K562 (cell line): ENCODE results near the gene UQCRC1. TPM values are rescaled to one million over a fixed set of nuclear protein-coding genes. Genes with fewer than 3 reads are reported as not detected.

Source experiments
- ATAC-seq: fragments of 200-7000 bp; cut with Tn5 transposase; 3 replicates; pipeline ENCODE4 v1.9.1; 2020; ENCODE audit warnings: moderate library complexity
- BruUV-seq: library from RNA; stranded (reverse); fragments of 400-500 nt; replicated peaks from 2 replicates; lab custom pipeline; 2021; lab: Mats Ljungman, UMichigan
- CTCF ChIA-PET: fragments of 300-600 bp; formaldehyde crosslinking; extraction: SDS; loops from one replicate; lab custom pipeline; 2021; ENCODE audit warnings: low intra/inter-chr PET ratio; lab: Yijun Ruan, JAX
- POLR2A ChIA-PET: fragments of 300-600, 350-650 bp; sonication (Branson Sonifier 250); formaldehyde crosslinking; extraction: SDS; loops from one replicate; lab custom pipeline; 2021; ENCODE audit warnings: antibody characterized with exemption, inconsistent platforms; lab: Yijun Ruan, JAX
- DNase-seq, 4 experiments: peaks; one replicate each; pipeline versions ENCODE4 v3.0.0 to v3.0.0-alpha.2; 2011 to 2018; ENCODE audit warnings: low spot score in 3 of 4, mixed read lengths in 3 of 4; ENCODE audit errors: extremely low read depth in 1 of 4
- FAIRE-seq: peaks from 2 replicates; lab custom pipeline; 2011; peaks lifted over from hg19 to GRCh38; lab: Jason Lieb, UNC
- H2AFZ ChIP-seq: 2 replicates; pipeline ENCODE4 v1.6.0; 2011; ENCODE audit warnings: low read depth, low read length, control low read depth, inconsistent platforms
- H3K27ac ChIP-seq: fragments of 200-600 bp; 3 replicates; pipeline ENCODE4 v1.8.0; 2011; ENCODE audit warnings: low read depth, mild to moderate bottlenecking, control low read depth, inconsistent platforms, low read length, moderate library complexity, mixed read lengths; ENCODE audit errors: extremely low read depth
- H3K27me3 ChIP-seq, 2 experiments: fragments of 300-600 bp in 1 of 2; 2 replicates in 1 of 2; 3 replicates in 1 of 2; pipeline versions ENCODE4 v1.6.0 to v1.8.0; 2011; ENCODE audit warnings: inconsistent platforms in 2 of 2, low read length in 2 of 2, mild to moderate bottlenecking in 1 of 2, mixed read lengths in 1 of 2, moderate library complexity in 1 of 2; ENCODE audit not compliant: control insufficient read depth in 2 of 2, insufficient read depth in 2 of 2
- H3K36me3 ChIP-seq: fragments of 300-600 bp; 3 replicates; pipeline ENCODE4 v1.8.0; 2011; ENCODE audit warnings: mild to moderate bottlenecking, low read length, inconsistent platforms; ENCODE audit not compliant: control insufficient read depth, insufficient read depth
- H3K4me1 ChIP-seq, 2 experiments: fragments of 200-600 bp in 1 of 2; replicated peaks in 1 of 2; 2 replicates in 1 of 2; 3 replicates in 1 of 2; pipeline versions ENCODE4 v1.5.1 to v1.8.0; 2011; ENCODE audit warnings: inconsistent platforms in 2 of 2, low read length in 2 of 2, mild to moderate bottlenecking in 1 of 2, mixed read lengths in 1 of 2, moderate library complexity in 1 of 2; ENCODE audit not compliant: control insufficient read depth in 2 of 2, insufficient read depth in 2 of 2
- H3K4me2 ChIP-seq: 2 replicates; pipeline ENCODE4 v1.6.1; 2011; ENCODE audit warnings: low read length, control low read depth, inconsistent platforms, mixed read lengths; ENCODE audit not compliant: insufficient read depth
- H3K4me3 ChIP-seq: fragments of 200-600 bp; sonication (generic), shearing (Covaris generic); 2 replicates; pipeline ENCODE4 v1.5.1; 2016; ENCODE audit warnings: control low read depth, inconsistent platforms
- H3K79me2 ChIP-seq: fragments of 200-600 bp; 3 replicates; pipeline ENCODE4 v1.8.0; 2011; ENCODE audit warnings: low read length, inconsistent platforms; ENCODE audit not compliant: control insufficient read depth, insufficient read depth
- H3K9ac ChIP-seq, 2 experiments: 2 replicates each; pipeline versions ENCODE4 v1.6.0 to v1.6.1; 2011; ENCODE audit warnings: low read depth in 2 of 2, low read length in 2 of 2, control low read depth in 1 of 2, inconsistent platforms in 1 of 2, mild to moderate bottlenecking in 1 of 2, mixed read lengths in 1 of 2; ENCODE audit not compliant: insufficient read depth in 1 of 2
- H3K9me1 ChIP-seq: one replicate; pipeline ENCODE4 v1.6.0; 2011; ENCODE audit warnings: inconsistent platforms, mild to moderate bottlenecking, low read length, moderate library complexity; ENCODE audit not compliant: control insufficient read depth, insufficient read depth
- H3K9me3 ChIP-seq: replicated peaks from 2 replicates; pipeline ENCODE4 v1.5.1; 2011; ENCODE audit warnings: low read depth, low read length, inconsistent platforms; ENCODE audit not compliant: control insufficient read depth, insufficient read depth
- H4K20me1 ChIP-seq: replicated peaks from 2 replicates; pipeline ENCODE4 v1.6.1; 2011; ENCODE audit warnings: low read length, inconsistent platforms, mixed read lengths; ENCODE audit not compliant: control insufficient read depth, insufficient read depth
- GATAD2A ChIP-seq: fragments of 450-650 bp; IDR thresholded peaks from 2 replicates; pipeline ENCODE4 v1.6.1; 2017
- HDAC2 ChIP-seq: fragments of 450-650 bp; IDR thresholded peaks from 2 replicates; pipeline ENCODE4 v1.6.1; 2016; ENCODE audit warnings: mild to moderate bottlenecking
- HEY1 ChIP-seq: fragments of 250-450 bp; sonication (Bioruptor Pico); IDR thresholded peaks from 2 replicates; pipeline ENCODE4 v1.5.0; 2020; ENCODE audit warnings: mild to moderate bottlenecking, moderate library complexity, borderline replicate concordance
- POLR2AphosphoS2 ChIP-seq: IDR thresholded peaks from 2 replicates; pipeline ENCODE4 v1.6.1; 2012; ENCODE audit warnings: low read length, improper control_type of control experiment
- POLR2H ChIP-seq: IDR thresholded peaks from 2 replicates; pipeline ENCODE4 v1.6.1; 2016; ENCODE audit warnings: missing genetic modification characterization, low read depth, mild to moderate bottlenecking, control low read depth, missing compliant biosample characterization, moderate library complexity
- RAD21 ChIP-seq, 2 experiments: fragments of 250-450 bp in 1 of 2; fragments of 450-650 bp in 1 of 2; sonication (Bioruptor Pico) in 1 of 2; formaldehyde crosslinking in 1 of 2; IDR thresholded peaks in 1 of 2; conservative IDR thresholded peaks in 1 of 2; 2 replicates each; pipeline versions ENCODE4 v1.4.0 to v1.8.0; 2020 to 2022; ENCODE audit warnings: mild to moderate bottlenecking in 2 of 2, moderate library complexity in 1 of 2
- STAT5B ChIP-seq: fragments of 250-450 bp; sonication (Bioruptor Pico); IDR thresholded peaks from 2 replicates; pipeline ENCODE4 v1.8.0; 2021; ENCODE audit warnings: mild to moderate bottlenecking, inconsistent platforms
- TRIM28 ChIP-seq: fragments of 450-650 bp; IDR thresholded peaks from 2 replicates; pipeline ENCODE4 v1.6.1; 2017
- ZNF445 ChIP-seq: fragments of 250-450 bp; sonication (Bioruptor Pico); IDR thresholded peaks from 2 replicates; pipeline ENCODE4 v1.4.0; 2020; ENCODE audit warnings: low read depth, mild to moderate bottlenecking, moderate library complexity
- ZNF780A ChIP-seq: fragments of 250-450 bp; sonication (Bioruptor Pico); IDR thresholded peaks from 2 replicates; pipeline ENCODE4 v1.5.0; 2021; ENCODE audit warnings: mild to moderate bottlenecking
- WGBS: fragments of 100-300 bp; shearing (Covaris generic); methylation state at CpG from one replicate; pipeline ENCODE4 v1.1.6; 2016; ENCODE audit warnings: low coverage, mixed read lengths; ENCODE audit not compliant: insufficient coverage; ENCODE audit errors: missing lambda C conversion rate; 5-methylcytosine and 5-hydroxymethylcytosine counted together
- in situ Hi-C: fragments of 300-500 bp; cut with MboI; formaldehyde crosslinking; loops from 4 replicates; pipeline ENCODE4 v1.15.0; 2018; ENCODE audit warnings: inconsistent platforms, mixed read lengths
- intact Hi-C: fragments of 100-400 bp; cut with micrococcal nuclease; formaldehyde crosslinking; loops from 2 replicates; pipeline ENCODE4 v1.14.2; 2022
- polyA plus RNA-seq, 8 experiments: library from polyadenylated mRNA; depleted of rRNA in 4 of 8; stranded (reverse) in 5 of 8; unstranded in 3 of 8; fragments of >200 nt; fragmentation: Nextera tagmentation in 2 of 8; fragmentation: Illumina TruSeq in 1 of 8; extraction: Ambion mirVana in 2 of 8; extraction: Trizol in 1 of 8; gene quantifications; 2 replicates each; pipeline versions ENCODE4 v1.2.1 to v1.2.3, GENCODE V29; 2011 to 2014; ENCODE audit warnings: inconsistent platforms in 1 of 8, missing spikeins in 1 of 8
- total RNA-seq, 7 experiments: library from RNA; depleted of rRNA in 6 of 7; stranded (reverse); fragments of >200 nt in 6 of 7; fragmentation: Illumina TruSeq in 2 of 7; extraction: Trizol in 2 of 7; gene quantifications; 2 replicates each; pipeline versions ENCODE4 v1.2.1 to v1.2.3, GENCODE V29; 2011 to 2021; ENCODE audit warnings: low replicate concordance in 1 of 7
- TF ChIP-seq, protein P1 (sequence below): fragments of 450-650 bp; formaldehyde crosslinking; IDR thresholded peaks from 2 replicates; pipeline ENCODE4 v1.4.0; 2022; ENCODE audit warnings: mild to moderate bottlenecking, moderate library complexity

UQCRC1 gene
- total and polyA plus RNA-seq, 9 of the 15 experiments (the other 6 are each of a cell fraction or from before 2014, with no cell fraction given): 125 to 424 (median 268) TPM

DNA sequence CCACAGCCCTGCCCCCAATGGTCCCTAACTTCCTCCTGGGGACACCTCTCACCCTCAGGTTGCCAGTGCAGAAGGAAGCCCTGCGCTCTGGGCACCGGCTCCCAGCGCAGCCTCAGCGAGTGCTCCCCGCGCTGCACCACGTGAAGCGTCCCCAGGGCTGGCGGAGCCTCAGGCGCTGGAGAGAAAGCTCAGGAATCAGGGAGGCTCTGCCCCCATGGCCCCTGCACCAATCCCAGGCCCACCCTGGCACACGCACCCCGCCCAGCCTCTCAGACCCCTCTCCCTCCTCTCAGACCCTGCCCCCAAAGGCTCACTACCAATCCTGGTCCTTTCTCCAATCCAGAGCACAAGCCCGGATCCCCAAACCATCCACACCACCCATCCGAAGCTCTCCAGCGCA is 21.2 kb downstream of the UQCRC1 start:
- intact Hi-C loops: no loop called here
- WGBS: 60% methylated on average over 4 of the region's 15 CpGs
- H3K4me1 ChIP-seq: peaks cover 0 to 23% of the 10 kb centered on the region in 2 experiments; a peak in 2 of 5 replicates
- no peak overlapping the region for H3K27ac ChIP-seq
- no peak for ATAC-seq
- no peaks in the 10 kb centered on the region for H3K9me1 ChIP-seq
- H3K4me2 ChIP-seq: no peak overlapping the region
- H3K4me3 ChIP-seq: no peak overlapping the region
- no peaks in the 10 kb centered on the region for H3K79me2 ChIP-seq
- H3K9ac ChIP-seq: 0 out of 4 replicates have a peak overlapping the region, but pooled peaks of 1 of the 2 experiments have one; percentile 26
- POLR2A ChIA-PET: interaction anchor here (0.6 to 1.2 kb wide), 3 partner anchors 9 to 34 kb away, joined by 3 to 4 read pairs (median 4); no protein-coding TSS in a partner anchor
- no peak for TF ChIP-seq ZNF780A (CRISPR knock-in tag)
- TF ChIP-seq, all 486 proteins: peak for 0
- no peak overlapping the region for H2AFZ ChIP-seq
- H3K9me3 ChIP-seq: no peaks in the 10 kb centered on the region
- CTCF ChIA-PET: no interaction called here
- FAIRE-seq: no peak
- H3K36me3 ChIP-seq: no peaks in the 10 kb centered on the region
- BruUV-seq: no TSS peak
- in situ Hi-C loops: no loop called here
- H4K20me1 ChIP-seq: no peaks in the 10 kb centered on the region; the same call in 1 of the 2 replicates
- H3K27me3 ChIP-seq: peaks cover 0 to 31% of the 10 kb centered on the region in 2 experiments; a peak in 3 of 5 replicates
- no peak for DNase-seq

DNA sequence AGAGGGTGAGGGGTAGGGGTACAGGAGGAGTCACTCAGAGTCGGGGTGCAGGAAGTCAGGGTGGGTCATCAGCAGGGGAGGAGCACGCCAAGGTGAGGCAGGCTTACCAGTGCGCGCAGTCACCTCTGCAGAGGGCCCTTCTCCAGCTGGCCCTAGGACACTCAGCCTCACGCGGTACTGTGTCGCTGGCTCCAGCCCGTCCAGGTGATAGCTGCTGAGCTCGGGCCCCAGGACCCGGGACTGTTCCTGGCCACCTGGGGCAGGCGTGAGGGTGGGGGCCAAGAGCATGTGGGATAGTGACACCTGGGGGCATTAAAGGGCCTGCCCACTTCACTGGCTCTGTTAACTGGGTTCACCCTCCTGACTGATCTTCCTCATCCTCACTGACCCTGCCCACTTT is 21.8 kb downstream of the UQCRC1 start:
- DNase-seq (no peak), ATAC-seq (no peak), FAIRE-seq (no peak)
- Histone ChIP-seq H2AFZ (no peak overlapping the region), H3K9me1 (no peaks in the 10 kb centered on the region), H3K36me3 (no peaks in the 10 kb centered on the region), H3K4me2 (no peak overlapping the region), H3K4me1 (peaks cover 0 to 20% of the 10 kb centered on the region in 2 experiments; a peak in 2 of 5 replicates), H3K9ac (peak overlapping the region in 1 of 2 experiments; percentile 40; a peak in 1 of 4 replicates), H3K9me3 (no peaks in the 10 kb centered on the region), H3K4me3 (no peak overlapping the region), H3K27ac (no peak overlapping the region), H3K27me3 (peaks cover 0 to 31% of the 10 kb centered on the region in 2 experiments; a peak in 3 of 5 replicates), H3K79me2 (no peaks in the 10 kb centered on the region), H4K20me1 (no peaks in the 10 kb centered on the region; the same call in 1 of the 2 replicates)
- ChIA-PET CTCF (no interaction called here), POLR2A (interaction anchor here (0.6 to 1.2 kb wide), 2 partner anchors 9 to 34 kb away, joined by 3 to 4 read pairs; no protein-coding TSS in a partner anchor)
- no TSS peak for BruUV-seq
- in situ Hi-C loops: no loop called here
- TF ChIP-seq POLR2H: no peak
- TF ChIP-seq, protein P1, sequence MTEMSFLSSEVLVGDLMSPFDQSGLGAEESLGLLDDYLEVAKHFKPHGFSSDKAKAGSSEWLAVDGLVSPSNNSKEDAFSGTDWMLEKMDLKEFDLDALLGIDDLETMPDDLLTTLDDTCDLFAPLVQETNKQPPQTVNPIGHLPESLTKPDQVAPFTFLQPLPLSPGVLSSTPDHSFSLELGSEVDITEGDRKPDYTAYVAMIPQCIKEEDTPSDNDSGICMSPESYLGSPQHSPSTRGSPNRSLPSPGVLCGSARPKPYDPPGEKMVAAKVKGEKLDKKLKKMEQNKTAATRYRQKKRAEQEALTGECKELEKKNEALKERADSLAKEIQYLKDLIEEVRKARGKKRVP (CRISPR knock-in tag): no peak
- TF ChIP-seq POLR2AphosphoS2: no peak
- no peak for TF ChIP-seq RAD21 (CRISPR knock-in tag; conservative IDR thresholded peaks at IDR 0.05 in 1 of 2, IDR thresholded peaks at IDR 0.05 in 1 of 2)
- TF ChIP-seq TRIM28: no peak
- TF ChIP-seq HDAC2: no peak
- no peak for TF ChIP-seq GATAD2A
- TF ChIP-seq HEY1 (CRISPR knock-in tag): no peak
- no peak for TF ChIP-seq ZNF445 (CRISPR knock-in tag)
- no peak for TF ChIP-seq STAT5B (CRISPR knock-in tag)
- intact Hi-C loops: no loop called here
- 39% methylated on average over 9 of the region's 11 CpGs for WGBS
